ENCODE results near the gene TUBB.
"Not testable (repeated sequence)": the region's sequence is repeated elsewhere in the genome, so short reads cannot be mapped to it uniquely, and the experiment has no call there.

Gene TUBB

GRCh38 chr6:30717129-30717844 lies 2.9 kb upstream of the TUBB start, which contains the start of gene MDC1:
TSS of gene MDC1 (minus strand) at chr6:30717281. CDS start at chr6:30715175, 2,106 bp downstream.
- POLR2A ChIA-PET, result interaction anchor here (0.6 to 1.3 kb wide), 13 partner anchors 12 to 160 kb away, joined by 3 to 17 read pairs (median 4); partner anchors contain the start of genes DHX16, NRM and PRR3

GRCh38 chr6:30717845-30718720 lies 2.1 kb upstream of the TUBB start:
- POLR2A ChIA-PET, result interaction anchor here (0.9 to 1.3 kb wide), 9 partner anchors 13 to 105 kb away, joined by 3 to 17 read pairs (median 8); partner anchors contain the start of gene NRM
- CTCF ChIA-PET, result interaction anchor here (1.2 to 30.8 kb wide), 9 partner anchors 11 to 41 kb away, joined by 3 to 776 read pairs (median 7); partner anchors contain the start of genes DHX16 and NRM
- not testable (repeated sequence) for DNase-seq (ENCODE audit: extremely low spot score)

More at GRCh38 chr6:30717129-30717844, 2.9 kb upstream of the TUBB start, which contains the start of gene MDC1:
- TF ChIP-seq CTCF (IDR thresholded peaks at IDR 0.05; ENCODE audit: control extremely low read depth, extremely low read depth, low read depth, missing control alignments), result no peak
- CTCF ChIA-PET, result interaction anchor here (1.0 to 30.8 kb wide), 7 partner anchors 13 to 120 kb away, joined by 3 to 776 read pairs (median 8); partner anchors contain the start of genes DHX16 and NRM
- DNase-seq (ENCODE audit: extremely low spot score), result peak; percentile 95

GRCh38 chr6:30719356-30719755 lies 796 bp upstream of the TUBB start:
- no peak for TF ChIP-seq CTCF (IDR thresholded peaks at IDR 0.05; ENCODE audit: control extremely low read depth, extremely low read depth, low read depth, missing control alignments)
- no peak for DNase-seq (ENCODE audit: extremely low spot score)
- ChIA-PET CTCF (interaction anchor here (1.0 to 30.8 kb wide), 6 partner anchors 10 to 42 kb away, joined by 3 to 776 read pairs (median 6); partner anchors contain the start of gene DHX16), POLR2A (interaction anchor here (0.7 kb wide), 1 partner anchor 105 kb away, joined by 3 read pairs; no protein-coding TSS in a partner anchor)

GRCh38 chr6:30720738-30721197 lies 616 bp downstream of the TUBB start:
- POLR2A ChIA-PET, result interaction anchor here (0.6 to 3.8 kb wide), 4 partner anchors 36 to 248 kb away, joined by 3 to 22 read pairs (median 4); no protein-coding TSS in a partner anchor
- DNase-seq (ENCODE audit: extremely low spot score), result peak; percentile 40
- CTCF ChIA-PET, result interaction anchor here (0.8 to 30.8 kb wide), 13 partner anchors 8 to 239 kb away, joined by 3 to 776 read pairs (median 6); partner anchors contain the start of genes DHX16, FLOT1 and NRM
- TF ChIP-seq CTCF (IDR thresholded peaks at IDR 0.05; ENCODE audit: control extremely low read depth, extremely low read depth, low read depth, missing control alignments), result no peak

GRCh38 chr6:30721198-30722024 lies 1.3 kb downstream of the TUBB start:
- ChIA-PET POLR2A (interaction anchor here (0.6 to 3.8 kb wide), 4 partner anchors 37 to 341 kb away, joined by 3 to 22 read pairs (median 5); no protein-coding TSS in a partner anchor), CTCF (interaction anchor here (1.0 to 30.8 kb wide), 29 partner anchors 10 to 241 kb away, joined by 3 to 776 read pairs (median 6); partner anchors contain the start of genes DHX16, FLOT1, MRPS18B and NRM)
- peak; percentile 38 for TF ChIP-seq CTCF (IDR thresholded peaks at IDR 0.05; ENCODE audit: control extremely low read depth, extremely low read depth, low read depth, missing control alignments)
- DNase-seq (ENCODE audit: extremely low spot score), result peak; percentile 90

GRCh38 chr6:30722025-30722279 lies 1.8 kb downstream of the TUBB start:
- ChIA-PET CTCF (interaction anchor here (0.9 to 30.8 kb wide), 39 partner anchors 10 to 365 kb away, joined by 3 to 776 read pairs (median 6); partner anchors contain the start of genes ATAT1, DHX16, FLOT1 and MRPS18B), POLR2A (interaction anchor here (0.6 to 3.8 kb wide), 3 partner anchors 43 to 340 kb away, joined by 5 to 22 read pairs (median 5); no protein-coding TSS in a partner anchor)
- not testable (repeated sequence) for DNase-seq (ENCODE audit: extremely low spot score)

All from GM10248 (cell line).